Sciatic nerve (tissue), 2 donors: Measurements from ENCODE around the gene COA4. TPM values are rescaled to one million over a fixed set of nuclear protein-coding genes. Genes with fewer than 3 reads are reported as not detected.

Source experiments
- ATAC-seq: fragments of 200-7000 bp; cut with Tn5 transposase; one replicate; pipeline ENCODE4 v1.9.1; 2020; ENCODE audit warnings: mild to moderate bottlenecking, moderate library complexity
- DNase-seq: peaks from one replicate; pipeline ENCODE4 v3.0.0-alpha.2; 2020; ENCODE audit warnings: low spot score
- intact Hi-C: fragments of 100-400 bp; cut with DNase I; formaldehyde crosslinking; loops from one replicate; pipeline ENCODE4 v1.14.2; 2022
- total RNA-seq: library from RNA; stranded (reverse); fragmentation: NEBNext Ultra II Directional; extraction: Animal tissue kit (Norgen Biotek cat#: 25700); gene quantifications from one replicate; pipeline ENCODE4 v1.2.1, GENCODE V29; 2021
- donor health status: DM: no; HTN: no; CAD: no.
- donor health status: DM: no; HTN: no; CAD: no.

COA4 gene
- total RNA-seq, 1 donor from 2014 or later: 37.5 TPM

GRCh38 chr11:73869332-73869949 lies 7.2 kb downstream of the COA4 start:
- no peak for DNase-seq
- ATAC-seq: no peak
- intact Hi-C loops: no loop called here

- DNase-seq: no peak
- ATAC-seq: no peak
- intact Hi-C loops: no loop called here
Measured at GRCh38 chr11:73866586-73866996, 10.1 kb downstream of the COA4 start.

GRCh38 chr11:73866095-73866579 lies 10.5 kb downstream of the COA4 start:
- intact Hi-C loops: no loop called here
- DNase-seq: no peak
- no peak for ATAC-seq

- no peak for DNase-seq
- ATAC-seq: no peak
- intact Hi-C loops: loop anchor here (5.0 kb wide), 1 partner anchor 1519 kb away; no protein-coding TSS in a partner anchor
Measured at GRCh38 chr11:73862986-73863385, 13.7 kb downstream of the COA4 start.

- intact Hi-C loops: loop anchor here (5.0 kb wide), 1 partner anchor 1522 kb away; no protein-coding TSS in a partner anchor
- ATAC-seq (no peak), DNase-seq (no peak)
Measured at GRCh38 chr11:73860202-73860601, 16.4 kb downstream of the COA4 start.

GRCh38 chr11:73859671-73860070 lies 17.0 kb downstream of the COA4 start:
- intact Hi-C loops: loop anchor here (5.0 kb wide), 1 partner anchor 1523 kb away; no protein-coding TSS in a partner anchor
- ATAC-seq (no peak), DNase-seq (no peak)

- intact Hi-C loops: no loop called here
- ATAC-seq: no peak
- no peak for DNase-seq
Measured at GRCh38 chr11:73856031-73856567, 20.5 kb downstream of the COA4 start.

- DNase-seq (no peak), ATAC-seq (no peak)
- intact Hi-C loops: no loop called here
Measured at GRCh38 chr11:73854680-73855079, 22.0 kb downstream of the COA4 start.

- intact Hi-C loops: no loop called here
- no peak for ATAC-seq
- no peak for DNase-seq
Measured at GRCh38 chr11:73852049-73852448, 24.6 kb downstream of the COA4 start.

- intact Hi-C loops: no loop called here
- DNase-seq (no peak), ATAC-seq (no peak)
Measured at GRCh38 chr11:73851046-73851764, 25.4 kb downstream of the COA4 start.

GRCh38 chr11:73839123-73839457 lies 37.6 kb downstream of the COA4 start:
- ATAC-seq (no peak), DNase-seq (no peak)
- intact Hi-C loops: no loop called here

GRCh38 chr11:73838443-73839122 lies 38.1 kb downstream of the COA4 start:
- intact Hi-C loops: no loop called here
- no peak for ATAC-seq

GRCh38 chr11:73833067-73833466 lies 43.6 kb downstream of the COA4 start:
- ATAC-seq: no peak
- intact Hi-C loops: no loop called here
- DNase-seq: no peak

More at GRCh38 chr11:73838443-73839122, 38.1 kb downstream of the COA4 start:
- no peak for DNase-seq

- DNase-seq (no peak), ATAC-seq (no peak)
- intact Hi-C loops: no loop called here
Measured at GRCh38 chr11:73830261-73830660, 46.4 kb downstream of the COA4 start.

Other genes starting within 250 kb of the COA4 start
- 370 TPM for gene PLEKHB1, start 230.3 kb downstream of the COA4 start, total RNA-seq
- 157 TPM for gene RAB6A, start 115.8 kb downstream of the COA4 start, total RNA-seq
- gene MRPL48, start 89.0 kb downstream of the COA4 start, total RNA-seq: 30.4 TPM
- gene PAAF1, start 153 bp upstream of the COA4 start, total RNA-seq: 32.4 TPM
- 0.62 TPM for gene DNAJB13, start 74.2 kb upstream of the COA4 start, total RNA-seq
- 43.1 TPM for gene UCP2, start 106.0 kb upstream of the COA4 start, total RNA-seq
- 2.6 TPM for gene UCP3, start 132.2 kb upstream of the COA4 start, total RNA-seq